GM04504 (cell line): ENCODE data around the gene UXS1.

Experiments used
- DNase-seq: peaks from one replicate; pipeline ENCODE4 v3.0.0-alpha.2; 2012; ENCODE audit warnings: low read depth

The UXS1 gene

DNA sequence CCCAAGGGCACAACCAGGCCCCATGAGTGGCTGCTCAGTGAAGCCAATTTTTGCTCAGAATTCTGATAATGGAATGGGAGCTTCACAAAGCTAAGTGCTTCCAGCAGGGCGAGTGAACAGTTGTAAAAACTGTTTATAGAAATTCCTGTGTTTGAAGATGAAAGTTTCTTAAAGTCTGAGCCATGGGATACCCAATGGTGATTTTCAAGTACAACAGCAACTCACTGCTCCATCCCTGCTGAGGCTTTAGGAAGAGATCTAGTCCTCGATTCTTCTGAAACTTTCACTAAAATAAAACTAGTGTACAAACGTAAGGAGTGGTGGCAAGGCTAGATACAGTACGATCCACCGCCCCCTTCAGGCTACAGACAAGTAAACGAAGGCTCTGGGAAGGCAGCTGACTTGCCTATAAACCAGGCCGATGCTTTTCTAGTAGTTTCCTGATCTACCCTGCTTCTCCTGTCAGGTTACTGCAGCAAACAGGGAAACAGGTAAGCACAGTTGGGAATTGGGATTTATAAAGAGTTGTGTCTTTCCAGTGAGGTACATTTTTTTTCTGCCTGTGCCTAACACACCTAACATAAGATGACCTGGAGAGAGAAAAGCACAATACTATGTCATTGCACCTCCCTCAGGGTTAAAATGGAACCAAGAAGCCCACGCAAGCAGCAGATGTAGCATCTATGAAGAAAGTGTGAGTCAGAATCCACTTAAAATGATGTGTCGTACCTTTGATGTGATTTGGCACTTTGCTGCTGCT is 108.7 kb downstream of the UXS1 start:
- no peak for DNase-seq

DNA sequence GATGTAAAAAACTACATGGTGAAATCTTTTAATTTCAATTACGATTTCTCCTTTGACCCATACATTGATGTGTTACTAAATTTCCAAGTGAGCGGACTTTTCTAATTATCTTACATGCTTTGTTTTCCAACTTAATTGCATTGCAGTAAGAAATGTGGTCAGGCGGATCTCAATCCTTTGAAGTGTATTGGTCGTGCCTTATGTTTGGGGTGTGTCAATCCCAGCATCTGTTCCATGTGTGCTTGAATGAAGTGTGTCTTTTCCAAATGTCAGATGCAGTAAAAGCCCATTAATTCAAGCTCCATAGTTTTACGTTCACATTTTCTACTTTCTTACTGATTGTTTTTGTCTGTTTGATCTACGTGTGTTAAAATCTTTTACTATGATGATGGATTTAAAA is 113.1 kb downstream of the UXS1 start:
- no peak for DNase-seq

- DNase-seq = no peak
These were observed 116.0 kb downstream of the UXS1 start for GRCh38 chr2:106078096-106078495.

DNA sequence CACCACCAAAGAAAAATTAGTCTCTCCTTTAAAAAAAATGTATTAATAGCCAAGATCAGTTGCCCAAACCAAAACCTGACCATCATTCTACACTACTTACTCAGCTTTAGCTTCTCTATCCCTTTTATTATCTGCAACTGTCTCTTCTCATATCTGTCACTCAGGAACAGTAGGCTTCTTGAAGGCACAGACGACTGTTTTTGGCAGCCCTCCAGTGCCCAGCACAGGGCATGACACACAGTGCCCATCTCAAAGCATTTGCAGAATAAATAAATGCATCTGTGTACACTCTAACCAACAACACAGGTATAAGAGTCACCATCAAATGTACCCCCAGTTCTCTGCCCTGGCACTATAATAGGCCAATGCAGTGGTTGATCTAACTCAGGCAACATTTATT is 117.2 kb downstream of the UXS1 start:
- DNase-seq = no peak

GRCh38 chr2:106075048-106075447 is 119.1 kb downstream of the UXS1 start:
- no peak for DNase-seq

DNA sequence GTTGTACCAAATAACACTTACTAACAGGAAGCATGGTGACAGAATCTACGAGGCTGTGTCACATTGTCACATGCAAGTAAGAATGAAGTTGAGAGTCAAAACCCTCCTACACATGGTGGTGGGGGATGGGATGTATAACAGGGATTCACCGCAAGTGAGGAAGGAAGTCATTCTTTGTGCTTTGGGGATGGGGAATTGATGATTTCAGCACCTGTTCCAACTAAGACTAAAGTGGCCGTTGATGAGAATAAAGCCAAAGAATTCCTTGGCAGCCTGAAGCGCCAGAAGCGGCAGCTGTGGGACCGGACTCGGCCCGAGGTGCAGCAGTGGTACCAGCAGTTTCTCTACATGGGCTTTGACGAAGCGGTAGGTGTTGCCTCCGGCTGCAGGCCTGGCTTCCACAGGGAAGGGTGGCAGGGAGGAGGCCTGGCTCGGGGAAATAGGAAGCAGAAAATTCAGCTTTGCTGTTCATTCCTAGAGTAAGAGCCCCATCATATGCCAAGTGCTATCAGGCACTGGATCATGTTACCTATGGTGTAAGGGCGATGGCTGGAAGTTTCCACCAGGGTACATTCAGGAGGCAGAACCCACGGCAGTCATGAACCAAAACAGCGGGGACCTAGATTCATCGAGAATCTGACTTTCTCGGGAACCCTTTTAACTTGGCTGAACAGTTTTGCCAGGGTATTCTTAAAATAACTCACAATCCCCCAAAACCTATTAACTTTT is 120.3 kb downstream of the UXS1 start:
- DNase-seq = no peak

DNA sequence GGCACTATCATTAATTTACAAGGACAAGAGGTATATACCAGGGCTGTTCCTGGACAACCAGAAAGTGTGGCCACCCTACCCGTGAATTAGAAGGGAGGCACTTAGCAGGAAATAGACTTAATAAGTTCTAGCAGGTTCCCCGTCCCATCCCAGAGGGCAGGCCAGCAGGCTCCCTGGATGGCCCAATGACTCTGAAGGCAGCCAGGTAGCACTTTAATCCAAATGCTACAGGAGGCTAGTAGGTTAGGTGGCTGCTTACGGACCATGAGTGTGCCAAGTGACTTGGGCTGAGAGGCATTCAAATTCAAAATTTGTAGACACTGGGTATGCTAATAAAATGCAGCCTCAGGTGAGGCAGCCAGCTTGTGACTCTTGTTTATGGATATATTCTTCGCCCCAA is 123.9 kb downstream of the UXS1 start:
- no peak for DNase-seq

- DNase-seq = no peak
These were observed 125.7 kb downstream of the UXS1 start for GRCh38 chr2:106068451-106068850.

- DNase-seq = no peak
These were observed 127.9 kb downstream of the UXS1 start for GRCh38 chr2:106065983-106066820.

- DNase-seq = no peak
These were observed 128.7 kb downstream of the UXS1 start for GRCh38 chr2:106065268-106065982.

- DNase-seq = no peak
These were observed 130.9 kb downstream of the UXS1 start for GRCh38 chr2:106063181-106063580.

DNA sequence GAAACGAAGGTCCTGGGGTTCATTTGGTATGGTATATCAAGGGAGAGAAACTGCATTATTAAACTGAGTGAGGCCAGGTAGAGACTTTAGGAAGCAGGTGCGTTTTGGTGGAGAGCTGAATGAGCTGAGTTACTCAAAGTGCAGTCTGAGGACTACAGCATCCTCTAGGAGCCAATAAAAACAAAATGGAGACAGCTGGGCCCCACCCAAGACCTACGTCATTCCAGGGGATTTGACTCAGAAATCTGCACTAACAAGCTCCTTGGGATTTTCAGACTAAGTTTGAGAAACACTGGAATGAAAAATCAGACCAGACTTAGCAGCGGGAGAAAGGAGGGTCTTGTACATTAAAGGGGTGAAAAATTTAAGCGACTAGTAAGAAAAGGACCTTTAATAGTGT is 131.5 kb downstream of the UXS1 start:
- no peak for DNase-seq

- no peak for DNase-seq
These were observed 132.3 kb downstream of the UXS1 start for GRCh38 chr2:106061611-106062349.

- no peak for DNase-seq
These were observed 134.6 kb downstream of the UXS1 start for GRCh38 chr2:106059416-106060065.

- no peak for DNase-seq
These were observed 135.5 kb downstream of the UXS1 start for GRCh38 chr2:106058469-106059137.

DNA sequence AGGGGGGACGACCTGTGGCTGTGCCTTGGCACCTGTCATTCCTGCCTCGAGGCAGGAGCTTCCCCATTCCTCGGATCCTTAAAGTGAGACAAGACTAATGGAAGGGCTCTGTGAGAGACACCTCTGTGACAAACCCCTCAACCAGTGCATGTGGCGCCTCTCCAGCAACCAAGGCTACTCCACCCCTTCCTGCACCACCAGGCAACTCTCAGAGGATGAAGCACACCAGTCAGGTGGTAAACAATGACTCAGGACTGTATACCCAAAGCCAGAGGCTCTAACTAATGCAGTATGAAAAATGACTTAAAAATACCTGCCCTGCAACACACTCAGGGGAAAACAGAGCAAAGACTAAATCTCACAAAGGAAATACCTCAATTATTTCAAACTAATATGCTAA is 136.9 kb downstream of the UXS1 start:
- DNase-seq = no peak

DNA sequence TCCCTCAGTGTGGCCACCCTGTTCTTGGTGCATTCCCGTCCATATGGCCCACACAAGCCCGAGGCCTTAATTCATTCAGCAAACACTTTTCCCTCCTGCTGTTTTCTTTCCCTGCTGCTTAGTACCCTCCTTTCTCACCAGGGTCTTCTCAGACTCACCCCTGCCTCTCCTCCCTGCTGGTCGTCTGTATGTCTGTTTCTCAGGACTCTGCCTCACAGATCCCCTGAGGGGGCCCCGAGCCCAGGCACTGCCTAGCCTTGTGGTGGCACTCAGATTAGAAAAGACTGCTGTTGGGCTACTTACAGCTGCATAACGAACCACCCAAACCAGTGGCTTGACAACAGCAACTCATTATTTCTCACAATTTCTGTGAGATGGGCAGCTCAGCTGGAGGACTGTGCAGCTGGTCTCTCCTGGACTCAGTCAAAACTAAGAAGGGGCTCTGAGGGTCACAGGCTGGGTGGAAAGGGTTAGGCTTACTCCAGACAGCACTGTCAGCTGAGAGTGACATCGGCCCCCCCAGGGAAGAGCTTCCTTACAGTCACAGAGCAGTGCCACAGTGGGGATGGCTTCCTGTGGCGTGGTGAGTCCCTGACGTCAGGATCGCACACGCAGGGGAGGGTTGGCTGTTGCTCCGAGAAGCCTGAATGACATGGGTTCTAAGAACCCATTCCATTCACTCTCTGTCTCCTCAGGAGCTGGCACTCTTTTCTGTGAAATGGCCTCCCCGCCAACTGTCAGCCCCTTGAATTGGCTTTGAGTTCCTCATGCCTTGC is 139.0 kb downstream of the UXS1 start:
- DNase-seq = no peak

DNA sequence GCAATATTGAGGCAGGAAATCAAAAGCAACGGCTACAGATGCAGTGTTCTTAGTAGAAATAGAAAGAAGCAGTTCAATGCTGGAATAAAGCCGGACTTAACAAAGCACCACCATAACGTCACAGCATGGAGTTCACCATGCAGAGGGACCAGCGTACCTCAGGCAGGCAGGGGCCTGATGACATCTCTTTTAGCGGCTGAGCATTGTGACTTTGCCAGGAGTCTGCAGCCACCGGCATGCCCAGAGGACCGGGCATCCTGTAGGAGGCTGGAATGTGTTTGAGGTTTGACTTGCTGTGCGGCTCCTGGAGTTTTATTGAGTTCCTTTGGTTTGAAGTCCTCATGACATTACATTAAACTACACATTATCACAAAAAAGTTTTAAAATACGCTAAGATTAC is 139.8 kb downstream of the UXS1 start:
- DNase-seq = no peak

GRCh38 chr2:106053581-106053980 is 140.5 kb downstream of the UXS1 start:
- no peak for DNase-seq

- no peak for DNase-seq
These were observed 141.0 kb downstream of the UXS1 start for GRCh38 chr2:106053116-106053515.
